HepG2 (cell line): Measurements from ENCODE around the gene ADI1. TPM values are rescaled to one million over a fixed set of nuclear protein-coding genes. Genes with fewer than 3 reads are reported as not detected.

ENCODE experiments used
- ATAC-seq: fragments of 200-7000 bp; cut with Tn5 transposase; 3 replicates; pipeline ENCODE4 v1.9.1; 2020; ENCODE audit warnings: mild to moderate bottlenecking, moderate library complexity
- BruUV-seq: library from RNA; stranded (reverse); fragments of 400-500 nt; replicated peaks from 2 replicates; lab custom pipeline; 2021; lab: Mats Ljungman, UMichigan
- CTCF ChIA-PET: fragments of 300-600 bp; formaldehyde crosslinking; extraction: SDS; loops from one replicate; lab custom pipeline; 2021; ENCODE audit warnings: low total read pairs, inconsistent platforms, low intra/inter-chr PET ratio; lab: Yijun Ruan, JAX
- POLR2A ChIA-PET: fragments of 350-600 bp; sonication (Branson Sonifier 250); formaldehyde crosslinking; loops from one replicate; lab custom pipeline; 2020; ENCODE audit warnings: antibody characterized with exemption, inconsistent platforms; lab: Yijun Ruan, JAX
- DNase-seq: peaks from one replicate; pipeline ENCODE4 v3.0.0-alpha.2; 2015; ENCODE audit warnings: low spot score
- FAIRE-seq: peaks from 3 replicates; lab custom pipeline; 2011; peaks lifted over from hg19 to GRCh38; lab: Jason Lieb, UNC
- H2AFZ ChIP-seq: one replicate; pipeline ENCODE4 v1.6.1; 2011; ENCODE audit warnings: low read length, inconsistent platforms
- H3K27ac ChIP-seq: fragments of 300-600 bp; 3 replicates; pipeline ENCODE4 v1.8.0; 2011; ENCODE audit warnings: mixed run types, mild to moderate bottlenecking, mixed read lengths, low read length, inconsistent platforms; ENCODE audit not compliant: insufficient read depth; ENCODE audit errors: extremely low read length
- H3K27me3 ChIP-seq, 2 experiments: fragments of 200-600 bp in 1 of 2; 2 replicates in 1 of 2; 3 replicates in 1 of 2; pipeline versions ENCODE4 v1.6.0 to v1.8.0; 2011; ENCODE audit warnings: low read length in 2 of 2, mild to moderate bottlenecking in 2 of 2, moderate library complexity in 2 of 2, inconsistent platforms in 1 of 2; ENCODE audit not compliant: insufficient read depth in 2 of 2, control insufficient read depth in 1 of 2
- H3K36me3 ChIP-seq, 2 experiments: fragments of 200-600 bp in 1 of 2; replicated peaks in 1 of 2; 2 replicates in 1 of 2; 3 replicates in 1 of 2; pipeline versions ENCODE4 v1.5.1 to v1.8.0; 2011; ENCODE audit warnings: low read length in 2 of 2, inconsistent platforms in 1 of 2; ENCODE audit not compliant: insufficient read depth in 2 of 2, control insufficient read depth in 1 of 2
- H3K4me1 ChIP-seq: 2 replicates; pipeline ENCODE4 v1.5.1; 2012; ENCODE audit warnings: low read length, inconsistent platforms; ENCODE audit not compliant: insufficient read depth
- H3K4me2 ChIP-seq: 2 replicates; pipeline ENCODE4 v1.6.0; 2011; ENCODE audit warnings: low read depth, low read length, inconsistent platforms
- H3K4me3 ChIP-seq, 3 experiments: fragments of 200-600 bp in 1 of 3; sonication (generic), shearing (Covaris generic) in 1 of 3; replicated peaks in 1 of 3; 2 replicates each; pipeline ENCODE4 v1.5.1; 2011 to 2016; ENCODE audit warnings: low read length in 3 of 3, inconsistent platforms in 2 of 3, low read depth in 2 of 3, mild to moderate bottlenecking in 2 of 3, control low read depth in 1 of 3, mixed read lengths in 1 of 3; ENCODE audit not compliant: insufficient read depth in 1 of 3
- H3K79me2 ChIP-seq: one replicate; pipeline ENCODE4 v1.6.1; 2011; ENCODE audit warnings: low read length, inconsistent platforms; ENCODE audit not compliant: insufficient read depth
- H3K9ac ChIP-seq: 2 replicates; pipeline ENCODE4 v1.6.0; 2011; ENCODE audit warnings: mild to moderate bottlenecking, low read depth, low read length, inconsistent platforms; ENCODE audit not compliant: insufficient read depth
- H3K9me3 ChIP-seq: 2 replicates; pipeline ENCODE4 v1.5.1; 2012; ENCODE audit warnings: mild to moderate bottlenecking, low read length
- H4K20me1 ChIP-seq: 2 replicates; pipeline ENCODE4 v1.6.0; 2011; ENCODE audit warnings: inconsistent platforms, mild to moderate bottlenecking, low read length, moderate library complexity; ENCODE audit not compliant: insufficient read depth
- AGO2 ChIP-seq: fragments of 200-400 bp; formaldehyde crosslinking; optimal IDR thresholded peaks from 2 replicates; pipeline ENCODE3; 2017; ENCODE audit warnings: mild to moderate bottlenecking, low read depth, low read length, moderate library complexity
- NCOA1 ChIP-seq: sonication (generic); formaldehyde crosslinking; IDR thresholded peaks from 2 replicates; pipeline ENCODE4 v1.9.0; 2021; ENCODE audit warnings: missing genetic modification reagents
- PRPF4 ChIP-seq: fragments of 200-400 bp; formaldehyde crosslinking; IDR thresholded peaks from 2 replicates; pipeline ENCODE4 v1.6.1; 2016; ENCODE audit warnings: low read length, low read depth; ENCODE audit not compliant: poor library complexity, severe bottlenecking
- REL ChIP-seq: sonication (generic); formaldehyde crosslinking; conservative IDR thresholded peaks from 2 replicates; pipeline ENCODE4 v1.8.0; 2022; ENCODE audit warnings: mild to moderate bottlenecking, missing genetic modification reagents, moderate library complexity
- REXO4 ChIP-seq: sonication (generic); formaldehyde crosslinking; IDR thresholded peaks from 2 replicates; pipeline ENCODE4 v1.8.0; 2022; ENCODE audit warnings: missing genetic modification reagents, mild to moderate bottlenecking, borderline replicate concordance
- TEAD2 ChIP-seq: sonication (generic); formaldehyde crosslinking; IDR thresholded peaks from 2 replicates; pipeline ENCODE4 v1.9.0; 2021; ENCODE audit warnings: missing genetic modification reagents
- WGBS: methylation state at CpG from one replicate; pipeline ENCODE4 v1.1.6; 2017; ENCODE audit warnings: low lambda C conversion rate; 5-methylcytosine and 5-hydroxymethylcytosine counted together
- in situ Hi-C: cut with HindIII; loops from 2 replicates; pipeline ENCODE4 v1.10.0; 2017; ENCODE audit warnings: low pct_unique_long_range_greater_than_20kb; ENCODE audit not compliant: extremely low pct_ligation_motif_present
- intact Hi-C: fragments of 100-400 bp; cut with micrococcal nuclease; formaldehyde crosslinking; loops from one replicate; pipeline ENCODE4 v1.10.0; 2022; ENCODE audit not compliant: unreplicated experiment
- polyA plus RNA-seq, 8 experiments: library from polyadenylated mRNA; depleted of rRNA in 3 of 8; stranded (reverse) in 7 of 8; unstranded in 1 of 8; fragments of >200 nt; fragmentation: Illumina TruSeq in 4 of 8; extraction: Trizol in 4 of 8; gene quantifications; 2 replicates each; pipeline versions ENCODE4 v1.2.1 to v1.2.3, GENCODE V29; 2011 to 2016; ENCODE audit warnings: low read depth in 4 of 8, missing spikeins in 1 of 8, mixed read lengths in 1 of 8; ENCODE audit not compliant: insufficient read depth in 1 of 8
- total RNA-seq, 5 experiments: library from RNA; depleted of rRNA; stranded (reverse); fragments of >200 nt; fragmentation: Illumina TruSeq; extraction: Trizol; gene quantifications; 2 replicates each; pipeline ENCODE4 v1.2.3, GENCODE V29; 2016; ENCODE audit warnings: low read depth in 1 of 5
- TF ChIP-seq, protein P1 (sequence below): sonication (generic); formaldehyde crosslinking; IDR thresholded peaks from 2 replicates; pipeline ENCODE4 v1.5.0; 2020; ENCODE audit warnings: mild to moderate bottlenecking, missing genetic modification reagents, borderline replicate concordance
- TF ChIP-seq, protein P2 (sequence below): sonication (generic); formaldehyde crosslinking; IDR thresholded peaks from 2 replicates; pipeline ENCODE4 v1.8.0; 2022; ENCODE audit warnings: missing genetic modification reagents, mild to moderate bottlenecking, borderline replicate concordance

Gene ADI1
- total and polyA plus RNA-seq, 2 of the 13 experiments (the other 11 are each of a cell fraction or from before 2014, with no cell fraction given): 28.7 to 123 TPM

DNA sequence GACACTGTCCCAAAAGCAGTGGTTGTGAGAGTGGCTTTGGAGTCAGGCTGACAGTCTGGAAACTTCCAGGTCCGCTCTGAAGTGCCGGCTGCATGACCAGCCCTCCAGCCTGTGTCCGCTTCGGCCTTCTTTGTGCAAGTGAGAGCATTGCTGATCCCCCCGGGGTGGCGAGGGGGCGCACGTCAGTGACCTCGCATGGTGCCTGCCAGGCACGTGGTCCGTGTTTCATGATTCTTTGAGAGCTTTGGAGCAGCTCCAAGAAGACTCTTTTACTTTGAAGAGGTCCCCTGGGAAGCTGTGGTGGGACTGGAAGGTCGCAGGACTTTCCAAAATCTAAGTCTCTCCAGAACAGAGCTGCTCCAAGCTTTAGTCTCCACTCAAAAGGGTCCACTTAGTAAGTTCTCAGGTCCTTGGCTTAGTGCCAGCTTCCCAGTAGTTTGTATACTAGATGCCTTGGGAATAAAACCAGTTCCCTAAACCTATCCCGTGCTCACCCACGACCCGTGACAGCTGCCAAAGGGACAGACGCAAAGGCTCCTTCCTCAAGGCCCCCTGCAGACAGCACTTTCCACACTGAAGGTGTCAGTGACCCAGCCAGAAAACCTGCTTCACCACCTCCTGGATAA is 68.8 kb downstream of the ADI1 start:
- peaks cover 18% of the 10 kb centered on the region for H3K4me1 ChIP-seq
- H4K20me1 ChIP-seq: no peaks in the 10 kb centered on the region
- H3K27ac ChIP-seq: no peak overlapping the region
- TF ChIP-seq, protein P1, sequence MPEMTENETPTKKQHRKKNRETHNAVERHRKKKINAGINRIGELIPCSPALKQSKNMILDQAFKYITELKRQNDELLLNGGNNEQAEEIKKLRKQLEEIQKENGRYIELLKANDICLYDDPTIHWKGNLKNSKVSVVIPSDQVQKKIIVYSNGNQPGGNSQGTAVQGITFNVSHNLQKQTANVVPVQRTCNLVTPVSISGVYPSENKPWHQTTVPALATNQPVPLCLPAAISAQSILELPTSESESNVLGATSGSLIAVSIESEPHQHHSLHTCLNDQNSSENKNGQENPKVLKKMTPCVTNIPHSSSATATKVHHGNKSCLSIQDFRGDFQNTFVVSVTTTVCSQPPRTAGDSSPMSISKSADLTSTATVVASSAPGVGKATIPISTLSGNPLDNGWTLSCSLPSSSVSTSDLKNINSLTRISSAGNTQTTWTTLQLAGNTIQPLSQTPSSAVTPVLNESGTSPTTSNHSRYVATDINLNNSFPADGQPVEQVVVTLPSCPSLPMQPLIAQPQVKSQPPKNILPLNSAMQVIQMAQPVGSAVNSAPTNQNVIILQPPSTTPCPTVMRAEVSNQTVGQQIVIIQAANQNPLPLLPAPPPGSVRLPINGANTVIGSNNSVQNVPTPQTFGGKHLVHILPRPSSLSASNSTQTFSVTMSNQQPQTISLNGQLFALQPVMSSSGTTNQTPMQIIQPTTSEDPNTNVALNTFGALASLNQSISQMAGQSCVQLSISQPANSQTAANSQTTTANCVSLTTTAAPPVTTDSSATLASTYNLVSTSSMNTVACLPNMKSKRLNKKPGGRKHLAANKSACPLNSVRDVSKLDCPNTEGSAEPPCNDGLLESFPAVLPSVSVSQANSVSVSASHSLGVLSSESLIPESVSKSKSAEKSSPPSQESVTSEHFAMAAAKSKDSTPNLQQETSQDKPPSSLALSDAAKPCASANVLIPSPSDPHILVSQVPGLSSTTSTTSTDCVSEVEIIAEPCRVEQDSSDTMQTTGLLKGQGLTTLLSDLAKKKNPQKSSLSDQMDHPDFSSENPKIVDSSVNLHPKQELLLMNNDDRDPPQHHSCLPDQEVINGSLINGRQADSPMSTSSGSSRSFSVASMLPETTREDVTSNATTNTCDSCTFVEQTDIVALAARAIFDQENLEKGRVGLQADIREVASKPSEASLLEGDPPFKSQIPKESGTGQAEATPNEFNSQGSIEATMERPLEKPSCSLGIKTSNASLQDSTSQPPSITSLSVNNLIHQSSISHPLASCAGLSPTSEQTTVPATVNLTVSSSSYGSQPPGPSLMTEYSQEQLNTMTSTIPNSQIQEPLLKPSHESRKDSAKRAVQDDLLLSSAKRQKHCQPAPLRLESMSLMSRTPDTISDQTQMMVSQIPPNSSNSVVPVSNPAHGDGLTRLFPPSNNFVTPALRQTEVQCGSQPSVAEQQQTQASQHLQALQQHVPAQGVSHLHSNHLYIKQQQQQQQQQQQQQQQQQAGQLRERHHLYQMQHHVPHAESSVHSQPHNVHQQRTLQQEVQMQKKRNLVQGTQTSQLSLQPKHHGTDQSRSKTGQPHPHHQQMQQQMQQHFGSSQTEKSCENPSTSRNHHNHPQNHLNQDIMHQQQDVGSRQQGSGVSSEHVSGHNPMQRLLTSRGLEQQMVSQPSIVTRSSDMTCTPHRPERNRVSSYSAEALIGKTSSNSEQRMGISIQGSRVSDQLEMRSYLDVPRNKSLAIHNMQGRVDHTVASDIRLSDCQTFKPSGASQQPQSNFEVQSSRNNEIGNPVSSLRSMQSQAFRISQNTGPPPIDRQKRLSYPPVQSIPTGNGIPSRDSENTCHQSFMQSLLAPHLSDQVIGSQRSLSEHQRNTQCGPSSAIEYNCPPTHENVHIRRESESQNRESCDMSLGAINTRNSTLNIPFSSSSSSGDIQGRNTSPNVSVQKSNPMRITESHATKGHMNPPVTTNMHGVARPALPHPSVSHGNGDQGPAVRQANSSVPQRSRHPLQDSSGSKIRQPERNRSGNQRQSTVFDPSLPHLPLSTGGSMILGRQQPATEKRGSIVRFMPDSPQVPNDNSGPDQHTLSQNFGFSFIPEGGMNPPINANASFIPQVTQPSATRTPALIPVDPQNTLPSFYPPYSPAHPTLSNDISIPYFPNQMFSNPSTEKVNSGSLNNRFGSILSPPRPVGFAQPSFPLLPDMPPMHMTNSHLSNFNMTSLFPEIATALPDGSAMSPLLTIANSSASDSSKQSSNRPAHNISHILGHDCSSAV (CRISPR knock-in tag): no peak
- TF ChIP-seq PRPF4 (no peak), REL (CRISPR knock-in tag) (no peak), TEAD2 (no peak), NCOA1 (CRISPR knock-in tag) (no peak), AGO2 (peak; percentile 31), REXO4 (CRISPR knock-in tag) (no peak)
- TF ChIP-seq, protein P2, sequence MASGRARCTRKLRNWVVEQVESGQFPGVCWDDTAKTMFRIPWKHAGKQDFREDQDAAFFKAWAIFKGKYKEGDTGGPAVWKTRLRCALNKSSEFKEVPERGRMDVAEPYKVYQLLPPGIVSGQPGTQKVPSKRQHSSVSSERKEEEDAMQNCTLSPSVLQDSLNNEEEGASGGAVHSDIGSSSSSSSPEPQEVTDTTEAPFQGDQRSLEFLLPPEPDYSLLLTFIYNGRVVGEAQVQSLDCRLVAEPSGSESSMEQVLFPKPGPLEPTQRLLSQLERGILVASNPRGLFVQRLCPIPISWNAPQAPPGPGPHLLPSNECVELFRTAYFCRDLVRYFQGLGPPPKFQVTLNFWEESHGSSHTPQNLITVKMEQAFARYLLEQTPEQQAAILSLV: no peak
- ATAC-seq (no peak), FAIRE-seq (no peak), DNase-seq (no peak)
- ChIA-PET CTCF (no interaction called here), POLR2A (interaction anchor here (1.1 kb wide), 1 partner anchor 15 kb away, joined by 3 read pairs; no protein-coding TSS in a partner anchor)
- no peak overlapping the region for H3K4me3 ChIP-seq
- H3K79me2 ChIP-seq: no peaks in the 10 kb centered on the region
- no peaks in the 10 kb centered on the region for H3K9me3 ChIP-seq
- no peak overlapping the region for H3K9ac ChIP-seq
- in situ Hi-C loops: no loop called here
- H2AFZ ChIP-seq: no peak overlapping the region
- BruUV-seq: no TSS peak
- H3K4me2 ChIP-seq: no peak overlapping the region
- H3K36me3 ChIP-seq: peaks cover 22 to 51% of the 10 kb centered on the region in 2 experiments
- intact Hi-C loops: no loop called here
- no peaks in the 10 kb centered on the region for H3K27me3 ChIP-seq
- 96% methylated on average over 16 of the region's 16 CpGs for WGBS
